H9 (cell line): Measurements from ENCODE around the gene MLPH. TPM values are rescaled to one million over a fixed set of nuclear protein-coding genes. Genes with fewer than 3 reads are reported as not detected.

Experiments used
- DNase-seq: peaks from one replicate; pipeline ENCODE4 v3.0.0-alpha.2; 2017
- H2AFZ ChIP-seq: one replicate; pipeline ENCODE4 v1.6.1; 2013; ENCODE audit warnings: mild to moderate bottlenecking, low read length, control low read depth, moderate library complexity
- H2AK5ac ChIP-seq: 2 replicates; pipeline ENCODE4 v1.6.1; 2013; ENCODE audit warnings: low read length, control low read depth, mixed read lengths; ENCODE audit not compliant: insufficient read length
- H2BK120ac ChIP-seq: one replicate; pipeline ENCODE4 v1.6.1; 2013; ENCODE audit warnings: low read depth, mild to moderate bottlenecking, low read length, control low read depth, inconsistent platforms; ENCODE audit not compliant: poor library complexity, severe bottlenecking
- H2BK12ac ChIP-seq: 2 replicates; pipeline ENCODE4 v1.6.1; 2013; ENCODE audit warnings: low read length, control low read depth, mixed read lengths, low read depth; ENCODE audit not compliant: insufficient read length
- H2BK15ac ChIP-seq: 2 replicates; pipeline ENCODE4 v1.6.1; 2013; ENCODE audit warnings: low read depth, low read length, control low read depth
- H2BK20ac ChIP-seq: one replicate; pipeline ENCODE4 v1.6.1; 2013; ENCODE audit warnings: low read depth, mild to moderate bottlenecking, low read length, control low read depth, inconsistent platforms; ENCODE audit not compliant: poor library complexity, severe bottlenecking
- H2BK5ac ChIP-seq: 2 replicates; pipeline ENCODE4 v1.6.1; 2013; ENCODE audit warnings: low read length, control low read depth, mixed read lengths; ENCODE audit not compliant: insufficient read length
- H3K14ac ChIP-seq: 2 replicates; pipeline ENCODE4 v1.6.1; 2013; ENCODE audit warnings: low read length, control low read depth; ENCODE audit not compliant: insufficient read depth
- H3K18ac ChIP-seq: 2 replicates; pipeline ENCODE4 v1.6.1; 2013; ENCODE audit warnings: low read depth, mild to moderate bottlenecking, mixed read lengths, low read length, control low read depth; ENCODE audit not compliant: insufficient read length
- H3K23ac ChIP-seq: 2 replicates; pipeline ENCODE4 v1.6.1; 2013; ENCODE audit warnings: low read length, control low read depth, mixed read lengths, low read depth; ENCODE audit not compliant: insufficient read length
- H3K23me2 ChIP-seq: 2 replicates; pipeline ENCODE4 v1.6.1; 2013; ENCODE audit warnings: low read depth, mild to moderate bottlenecking, mixed read lengths, low read length, control low read depth; ENCODE audit not compliant: insufficient read length, poor library complexity, severe bottlenecking
- H3K27ac ChIP-seq: 2 replicates; pipeline ENCODE4 v1.5.1; 2013; ENCODE audit warnings: low read length, control low read depth, mixed read lengths, low read depth; ENCODE audit not compliant: insufficient read length
- H3K27me3 ChIP-seq: 2 replicates; pipeline ENCODE4 v1.6.1; 2013; ENCODE audit warnings: low read length, control low read depth, inconsistent platforms; ENCODE audit not compliant: insufficient read depth
- H3K4ac ChIP-seq: 2 replicates; pipeline ENCODE4 v1.6.1; 2013; ENCODE audit warnings: low read depth, mild to moderate bottlenecking, control low read depth, inconsistent platforms, low read length, moderate library complexity
- H3K4me1 ChIP-seq: 2 replicates; pipeline ENCODE4 v1.6.1; 2013; ENCODE audit warnings: low read length, control low read depth, inconsistent platforms; ENCODE audit not compliant: insufficient read depth
- H3K4me2 ChIP-seq: 2 replicates; pipeline ENCODE4 v1.6.1; 2013; ENCODE audit warnings: low read length, control low read depth, mixed read lengths; ENCODE audit not compliant: insufficient read length, insufficient read depth
- H3K56ac ChIP-seq: 2 replicates; pipeline ENCODE4 v1.6.1; 2013; ENCODE audit warnings: low read depth, mild to moderate bottlenecking, mixed read lengths, low read length, control low read depth; ENCODE audit not compliant: insufficient read length
- H3K79me1 ChIP-seq: 2 replicates; pipeline ENCODE4 v1.6.1; 2013; ENCODE audit warnings: low read depth, mild to moderate bottlenecking, moderate library complexity, low read length, control low read depth, inconsistent platforms; ENCODE audit not compliant: insufficient read depth, poor library complexity, severe bottlenecking
- H3K79me2 ChIP-seq: 2 replicates; pipeline ENCODE4 v1.6.1; 2013; ENCODE audit warnings: low read length, control low read depth, inconsistent platforms; ENCODE audit not compliant: insufficient read depth
- H3K9ac ChIP-seq: 2 replicates; pipeline ENCODE4 v1.6.1; 2013; ENCODE audit warnings: low read length, control low read depth, mixed read lengths; ENCODE audit not compliant: insufficient read length; ENCODE audit errors: extremely low read depth
- H3K9me3 ChIP-seq: one replicate; pipeline ENCODE4 v1.6.1; 2013; ENCODE audit warnings: low read depth, low read length, inconsistent platforms; ENCODE audit not compliant: control insufficient read depth
- H3T11ph ChIP-seq: one replicate; pipeline ENCODE4 v1.6.1; 2013; ENCODE audit warnings: mild to moderate bottlenecking, low read length, control low read depth, inconsistent platforms
- H4K20me1 ChIP-seq: one replicate; pipeline ENCODE4 v1.6.1; 2013; ENCODE audit not compliant: control insufficient read depth, insufficient read length, insufficient read depth
- H4K5ac ChIP-seq: 2 replicates; pipeline ENCODE4 v1.6.1; 2013; ENCODE audit warnings: low read depth, mild to moderate bottlenecking, mixed read lengths, low read length, control low read depth; ENCODE audit not compliant: insufficient read length
- H4K8ac ChIP-seq: replicated peaks from 2 replicates; pipeline ENCODE4 v1.6.1; 2013; ENCODE audit warnings: low read length, control low read depth, mixed read lengths, low read depth; ENCODE audit not compliant: insufficient read length
- H4K91ac ChIP-seq: 2 replicates; pipeline ENCODE4 v1.6.1; 2013; ENCODE audit warnings: low read depth, mild to moderate bottlenecking, moderate library complexity, mixed read lengths, low read length, control low read depth; ENCODE audit not compliant: insufficient read length
- H3K27ac Mint-ChIP-seq, 3 experiments: 2 replicates in 2 of 3; 3 replicates in 1 of 3; pipeline ENCODE4 v1.8.0; 2020 to 2021; ENCODE audit warnings: mixed read lengths in 3 of 3, mild to moderate bottlenecking in 1 of 3, moderate library complexity in 1 of 3
- H3K27me3 Mint-ChIP-seq: 2 replicates; pipeline ENCODE4 v1.8.0; 2021; ENCODE audit warnings: low read depth, mild to moderate bottlenecking, moderate library complexity, mixed read lengths
- H3K36me3 Mint-ChIP-seq, 3 experiments: 2 replicates in 2 of 3; 3 replicates in 1 of 3; pipeline ENCODE4 v1.8.0; 2020 to 2021; ENCODE audit warnings: low read depth in 3 of 3, mixed read lengths in 3 of 3; ENCODE audit not compliant: insufficient read depth in 1 of 3
- H3K4me1 Mint-ChIP-seq, 2 experiments: 2 replicates each; pipeline ENCODE4 v1.8.0; 2020; ENCODE audit warnings: mixed read lengths in 2 of 2
- H3K4me3 Mint-ChIP-seq, 2 experiments: 2 replicates in 1 of 2; 3 replicates in 1 of 2; pipeline ENCODE4 v1.8.0; 2020 to 2021; ENCODE audit warnings: mild to moderate bottlenecking in 2 of 2, mixed read lengths in 2 of 2, moderate library complexity in 1 of 2
- H3K9me3 Mint-ChIP-seq, 2 experiments: 2 replicates in 1 of 2; 3 replicates in 1 of 2; pipeline ENCODE4 v1.8.0; 2020; ENCODE audit warnings: mild to moderate bottlenecking in 2 of 2, mixed read lengths in 2 of 2, moderate library complexity in 1 of 2
- CTCF ChIP-seq: fragments of 200-600 bp; sonication (generic); conservative IDR thresholded peaks from 3 replicates; pipeline ENCODE4 v1.8.0; 2021; ENCODE audit warnings: antibody characterized with exemption, mild to moderate bottlenecking
- WGBS: extraction: QIAGEN DNeasy Blood & Tissue Kit; methylation state at CpG from one replicate; pipeline ENCODE4 v1.1.7; 2013; ENCODE audit warnings: missing lambda C conversion rate, low lambda C conversion rate, mixed read lengths; ENCODE audit not compliant: insufficient read length; ENCODE audit errors: extremely low coverage; 5-methylcytosine and 5-hydroxymethylcytosine counted together
- total RNA-seq: library from RNA; stranded (reverse); gene quantifications from 2 replicates; pipeline ENCODE4 v1.2.1, GENCODE V29; 2021

MLPH gene
- total RNA-seq, 1 experiment from 2014 or later, result 3.4 TPM

- Histone ChIP-seq H3K14ac (no peak overlapping the region), H3K56ac (no peak overlapping the region), H2BK15ac (no peak overlapping the region), H3K27ac (no peak overlapping the region), H3K27me3 (no peaks in the 10 kb centered on the region), H4K91ac (no peak overlapping the region), H2BK120ac (no peak overlapping the region), H4K8ac (no peak overlapping the region), H3K23me2 (no peaks in the 10 kb centered on the region), H3K4ac (no peak overlapping the region), H3K9me3 (no peaks in the 10 kb centered on the region), H3K18ac (no peak overlapping the region), H4K20me1 (no peaks in the 10 kb centered on the region), H2BK5ac (no peak overlapping the region), H2BK20ac (no peak overlapping the region), H3K4me2 (no peak overlapping the region), H3K23ac (no peak overlapping the region), H2AFZ (no peak overlapping the region), H3T11ph (no peak overlapping the region), H2AK5ac (no peak overlapping the region), H3K79me2 (no peaks in the 10 kb centered on the region), H3K79me1 (no peaks in the 10 kb centered on the region), H3K4me1 (peaks cover 7% of the 10 kb centered on the region; the same call in 1 of the 2 replicates), H2BK12ac (no peak overlapping the region), H3K9ac (no peak overlapping the region), H4K5ac (no peak overlapping the region)
- H3K4me1 Mint-ChIP-seq, result peaks cover 15 to 16% of the 10 kb centered on the region in 2 experiments
- H3K9me3 Mint-ChIP-seq, result peaks cover 3 to 10% of the 10 kb centered on the region in 2 experiments; a peak in 4 of 5 replicates
- no peak overlapping the region for H3K4me3 Mint-ChIP-seq
- no peak overlapping the region; a peak in 1 of 7 replicates for H3K27ac Mint-ChIP-seq
- peaks cover 51% of the 10 kb centered on the region for H3K27me3 Mint-ChIP-seq
- no peak for DNase-seq
- H3K36me3 Mint-ChIP-seq, result no peaks in the 10 kb centered on the region
- no CpG with 5 or more reads among the region's 5 CpGs for WGBS
- TF ChIP-seq CTCF, result no peak
Observed at GRCh38 chr2:237455764-237456163, 31.3 kb upstream of the MLPH start.
